LNCaP clone FGC (cell line): ENCODE measurements around the gene RGS16.

Experiments
- DNase-seq: peaks from one replicate; pipeline ENCODE4 v3.0.0-alpha.2; 2011; ENCODE audit warnings: low read depth
- H3K4me3 ChIP-seq: 2 replicates; pipeline ENCODE4 v1.5.1; 2011; ENCODE audit warnings: mild to moderate bottlenecking, low read depth, low read length, control low read depth
- TF ChIP-seq, protein P1 (sequence below): IDR thresholded peaks from 2 replicates; pipeline ENCODE4 v1.5.1; 2012; ENCODE audit warnings: mild to moderate bottlenecking; ENCODE audit not compliant: control insufficient read depth, insufficient read depth; ENCODE audit errors: extremely low read depth

The RGS16 gene, protein sequence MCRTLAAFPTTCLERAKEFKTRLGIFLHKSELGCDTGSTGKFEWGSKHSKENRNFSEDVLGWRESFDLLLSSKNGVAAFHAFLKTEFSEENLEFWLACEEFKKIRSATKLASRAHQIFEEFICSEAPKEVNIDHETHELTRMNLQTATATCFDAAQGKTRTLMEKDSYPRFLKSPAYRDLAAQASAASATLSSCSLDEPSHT

DNA sequence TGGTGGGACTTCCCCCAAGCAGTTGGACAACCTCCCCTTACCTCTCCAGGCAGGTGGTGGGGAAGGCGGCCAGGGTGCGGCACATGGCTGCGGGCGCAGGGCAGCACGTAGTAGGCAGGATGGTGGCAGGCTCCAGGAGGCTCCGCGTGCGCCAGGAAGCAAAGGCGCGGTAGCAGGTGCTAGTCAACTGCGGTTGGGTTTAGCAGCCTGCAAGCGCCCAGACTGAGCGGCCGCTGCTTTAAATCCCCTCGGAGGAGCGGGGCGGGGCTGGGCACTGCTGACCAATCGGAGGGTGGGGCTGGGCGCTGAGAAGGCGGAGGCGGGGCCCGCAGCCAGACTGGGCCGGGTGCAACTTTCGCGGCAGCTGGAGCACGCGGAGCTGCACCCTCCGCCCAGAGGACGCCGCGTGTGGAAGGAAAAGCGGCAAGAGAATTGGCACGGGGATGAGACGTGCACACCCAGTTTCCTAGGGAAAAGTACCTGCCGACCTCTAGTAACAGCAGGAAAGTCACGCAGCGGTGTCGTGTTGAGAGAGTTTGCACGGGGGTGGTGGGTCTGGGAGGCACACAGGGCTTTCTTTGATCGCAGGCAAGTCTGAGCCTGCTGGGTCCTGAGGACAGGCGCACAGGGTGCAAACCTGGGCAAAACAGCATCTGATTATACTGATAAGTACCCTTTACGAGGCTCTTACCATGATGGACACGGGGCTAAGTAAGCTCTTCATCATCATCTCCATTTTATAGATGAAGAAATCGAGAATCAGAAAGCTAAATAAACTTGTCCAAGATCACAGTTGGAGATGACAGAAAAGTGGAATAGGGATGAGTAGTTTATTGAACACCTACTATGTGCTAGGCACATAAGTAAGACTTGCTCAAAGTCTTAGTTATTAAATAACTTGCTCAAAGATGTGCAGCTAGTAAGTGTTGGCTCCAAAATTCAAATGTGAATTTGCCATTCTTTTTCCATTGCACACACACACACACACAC is at the start of gene RGS16:
TSS of gene RGS16 (minus strand) at position 215 of the 990 bp plus-strand sequence. CDS start at position 85, 130 bp downstream.
- no peak for DNase-seq
- H3K4me3 ChIP-seq, result peak within 1 kb of the TSS; percentile 43
- TF ChIP-seq, protein P1, sequence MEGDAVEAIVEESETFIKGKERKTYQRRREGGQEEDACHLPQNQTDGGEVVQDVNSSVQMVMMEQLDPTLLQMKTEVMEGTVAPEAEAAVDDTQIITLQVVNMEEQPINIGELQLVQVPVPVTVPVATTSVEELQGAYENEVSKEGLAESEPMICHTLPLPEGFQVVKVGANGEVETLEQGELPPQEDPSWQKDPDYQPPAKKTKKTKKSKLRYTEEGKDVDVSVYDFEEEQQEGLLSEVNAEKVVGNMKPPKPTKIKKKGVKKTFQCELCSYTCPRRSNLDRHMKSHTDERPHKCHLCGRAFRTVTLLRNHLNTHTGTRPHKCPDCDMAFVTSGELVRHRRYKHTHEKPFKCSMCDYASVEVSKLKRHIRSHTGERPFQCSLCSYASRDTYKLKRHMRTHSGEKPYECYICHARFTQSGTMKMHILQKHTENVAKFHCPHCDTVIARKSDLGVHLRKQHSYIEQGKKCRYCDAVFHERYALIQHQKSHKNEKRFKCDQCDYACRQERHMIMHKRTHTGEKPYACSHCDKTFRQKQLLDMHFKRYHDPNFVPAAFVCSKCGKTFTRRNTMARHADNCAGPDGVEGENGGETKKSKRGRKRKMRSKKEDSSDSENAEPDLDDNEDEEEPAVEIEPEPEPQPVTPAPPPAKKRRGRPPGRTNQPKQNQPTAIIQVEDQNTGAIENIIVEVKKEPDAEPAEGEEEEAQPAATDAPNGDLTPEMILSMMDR, result no peak

DNA sequence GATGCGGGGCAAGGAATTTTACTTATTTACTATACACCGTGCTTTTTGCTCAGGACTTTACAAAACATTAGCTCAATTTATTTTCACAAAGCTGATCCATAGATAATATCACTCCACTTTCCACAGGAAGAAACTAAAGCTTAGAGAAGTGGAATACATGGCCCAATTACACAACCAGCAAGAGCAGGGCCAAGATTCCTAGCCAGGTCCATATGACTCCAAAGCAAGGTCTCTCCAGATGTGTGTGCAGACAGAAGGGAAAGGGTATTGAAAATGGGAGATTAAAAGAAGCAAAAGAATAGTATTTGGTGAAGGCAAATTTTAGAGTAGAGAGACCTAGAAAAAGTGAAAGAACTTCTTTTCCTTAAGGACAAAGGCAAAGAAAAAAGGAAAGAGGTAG is 49.8 kb upstream of the RGS16 start:
- no peak for DNase-seq
- TF ChIP-seq, protein P1, result no peak
- H3K4me3 ChIP-seq, result no peak overlapping the region

DNA sequence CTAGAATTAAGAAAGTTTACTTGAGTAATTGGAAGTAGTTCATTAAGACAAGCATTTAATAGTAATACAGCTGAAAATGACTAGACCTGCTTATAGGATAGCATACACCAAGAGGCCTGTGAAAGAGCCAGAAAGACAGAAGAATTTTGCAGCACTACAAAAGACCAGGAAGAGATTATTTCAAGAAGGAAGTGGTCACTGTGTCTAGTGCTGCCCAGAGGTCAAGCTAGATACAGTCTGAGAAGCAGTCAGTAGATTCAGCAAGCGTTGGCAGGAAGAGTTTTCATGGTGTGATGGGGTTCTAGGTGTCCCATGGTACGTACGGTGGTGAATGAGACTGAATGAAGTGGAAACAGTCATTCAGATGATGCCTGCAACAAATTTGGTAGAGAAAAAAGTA is 48.7 kb upstream of the RGS16 start:
- no peak overlapping the region for H3K4me3 ChIP-seq
- TF ChIP-seq, protein P1, result no peak
- no peak for DNase-seq

DNA sequence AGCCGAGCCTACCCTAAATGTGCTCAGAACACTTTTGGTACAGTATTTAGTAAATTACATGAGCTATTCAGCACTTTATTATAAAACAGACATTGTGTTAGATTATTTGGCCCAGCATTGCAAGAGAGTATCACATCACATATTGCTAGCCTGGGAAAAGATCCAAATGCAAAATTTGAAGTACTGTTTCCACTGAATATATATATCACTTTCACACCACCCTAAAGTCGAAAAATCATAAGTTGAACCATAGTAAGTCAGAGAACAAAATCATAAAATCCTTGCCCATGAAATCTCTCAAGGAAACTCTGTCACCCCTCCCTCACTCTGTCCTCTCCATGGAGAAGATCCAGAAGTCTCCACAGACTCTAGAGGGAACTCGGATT is 47.1 kb upstream of the RGS16 start:
- DNase-seq, result no peak
- no peak overlapping the region for H3K4me3 ChIP-seq
- TF ChIP-seq, protein P1, result no peak

DNA sequence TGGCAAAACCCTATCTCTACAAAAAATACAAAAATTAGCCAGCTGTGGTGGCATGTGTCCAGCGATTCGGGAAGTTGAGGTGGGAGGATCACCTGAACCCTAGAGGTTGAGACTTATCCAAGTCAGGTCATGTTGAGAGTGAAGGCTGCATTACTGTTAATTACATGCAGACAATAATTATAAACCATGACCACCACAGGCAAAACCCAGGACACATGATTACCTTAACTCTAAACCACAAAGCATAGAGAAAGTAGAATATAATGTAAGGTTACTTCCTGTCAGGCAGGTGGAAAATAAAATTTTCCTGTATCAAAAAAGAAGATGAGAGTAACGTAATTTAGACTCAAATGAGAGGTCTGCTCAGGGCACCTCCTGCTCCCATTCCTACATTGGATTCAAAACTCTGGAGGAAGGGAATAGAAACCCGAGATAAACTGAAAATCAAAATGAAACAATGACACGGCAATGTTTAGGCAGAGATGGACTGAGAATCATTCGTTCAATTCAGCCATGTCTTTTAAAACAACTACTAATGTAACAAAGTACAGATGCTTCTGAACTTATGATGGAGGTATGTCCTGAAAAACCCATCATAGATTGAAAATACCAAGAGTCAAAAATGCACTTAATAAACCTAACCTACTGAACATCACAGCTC is 46.6 kb upstream of the RGS16 start:
- DNase-seq, result no peak
- TF ChIP-seq, protein P1, result no peak
- no peak overlapping the region for H3K4me3 ChIP-seq

DNA sequence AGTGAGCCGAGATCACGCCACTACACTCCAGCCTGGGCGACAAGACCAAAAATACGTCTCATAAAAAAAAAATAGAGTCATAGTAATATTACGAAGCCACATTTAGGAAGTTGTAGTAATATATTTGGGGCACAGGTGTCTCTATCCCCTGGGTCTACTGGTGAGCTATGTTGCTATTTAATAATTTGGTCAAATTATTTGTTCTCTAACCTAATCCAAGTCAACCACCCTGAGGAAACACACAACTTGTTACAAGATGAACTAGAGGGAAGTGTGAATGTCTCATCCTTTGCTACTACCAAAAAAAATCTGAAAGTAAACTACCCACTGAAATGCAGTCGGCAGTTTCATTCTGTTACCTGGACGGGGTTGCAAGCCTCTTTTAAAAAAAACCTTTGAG is 44.9 kb upstream of the RGS16 start:
- no peak overlapping the region for H3K4me3 ChIP-seq
- DNase-seq, result no peak
- TF ChIP-seq, protein P1, result no peak
